HG02759 (cell line): Measurements from ENCODE around the gene MOB3B.
"Not testable (repeated sequence)": the region's sequence is repeated elsewhere in the genome, so short reads cannot be mapped to it uniquely, and the experiment has no call there.

Experiments
- ATAC-seq: cut with Tn5 transposase; IDR thresholded peaks from one replicate; pipeline ENCODE4 v1.9.1; 2021; ENCODE audit warnings: mild to moderate bottlenecking, moderate library complexity; ENCODE audit not compliant: unreplicated experiment

Gene MOB3B

DNA sequence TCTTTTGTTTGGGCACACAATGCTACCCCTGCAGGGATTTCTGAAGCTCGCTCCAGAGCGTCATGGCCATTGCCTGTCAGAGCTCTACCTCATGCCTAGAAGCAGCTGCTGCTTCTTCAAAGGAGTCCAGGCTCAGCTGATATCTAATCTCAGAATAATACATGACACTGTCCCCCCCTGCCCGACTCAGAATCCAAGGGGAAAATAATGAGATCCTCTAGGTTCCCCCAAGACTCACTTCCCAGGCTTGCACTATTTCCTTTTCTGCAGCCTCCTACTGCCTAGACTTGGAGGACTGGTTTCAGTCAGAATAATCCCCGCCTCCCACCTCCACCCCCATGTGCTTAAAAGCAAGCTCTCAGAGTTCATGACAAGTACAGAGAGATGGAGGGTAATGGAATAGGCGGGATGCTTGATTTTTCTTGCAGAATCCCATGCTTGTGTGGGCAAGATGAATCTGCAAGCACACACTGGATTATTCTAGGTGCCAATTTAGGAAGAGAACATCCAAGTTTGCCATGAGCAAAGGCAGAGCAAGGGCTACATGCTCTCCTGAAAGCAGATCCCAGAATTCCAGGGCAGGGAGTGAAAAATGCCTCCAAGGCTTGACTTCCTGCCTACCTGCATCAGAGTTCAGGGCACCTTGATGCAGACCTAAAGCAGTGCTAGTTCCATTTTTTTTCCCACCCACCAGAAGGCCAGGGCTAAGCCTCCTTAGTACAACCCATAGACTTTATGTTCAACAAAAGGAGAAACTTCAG lies 102.9 kb downstream of the MOB3B start:
- no peak for ATAC-seq

DNA sequence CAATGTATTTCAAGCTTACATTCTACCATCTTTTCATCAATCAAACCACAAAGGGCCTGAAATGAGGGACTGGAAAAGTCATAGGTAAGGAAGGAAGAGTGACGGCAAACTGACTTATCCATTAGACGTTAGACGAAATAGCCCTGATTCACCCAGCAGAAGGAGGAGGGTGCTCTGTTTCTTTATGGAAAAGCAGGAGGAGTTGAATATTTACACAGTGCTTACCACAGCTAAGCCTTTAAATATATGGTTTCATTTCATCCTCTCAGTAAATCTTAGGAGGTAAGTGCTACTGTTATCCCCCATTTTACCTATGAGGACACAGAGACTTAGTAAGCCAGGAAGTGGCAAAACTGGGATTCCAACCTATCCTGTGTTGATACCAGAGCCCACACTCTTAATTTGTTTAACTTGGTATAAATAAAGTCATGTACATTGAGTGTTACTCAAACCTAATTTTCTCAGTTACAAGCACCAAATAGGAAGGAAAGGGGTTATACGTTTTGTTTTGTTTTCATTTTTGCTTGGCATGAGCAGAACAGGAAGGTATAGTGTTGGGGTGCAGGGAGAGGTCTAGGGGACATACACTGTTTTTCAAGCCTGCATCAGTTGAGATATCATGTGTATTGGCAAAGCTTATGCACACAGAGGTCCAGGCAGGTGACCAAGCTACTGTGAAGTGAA lies 103.6 kb downstream of the MOB3B start:
- no peak for ATAC-seq

DNA sequence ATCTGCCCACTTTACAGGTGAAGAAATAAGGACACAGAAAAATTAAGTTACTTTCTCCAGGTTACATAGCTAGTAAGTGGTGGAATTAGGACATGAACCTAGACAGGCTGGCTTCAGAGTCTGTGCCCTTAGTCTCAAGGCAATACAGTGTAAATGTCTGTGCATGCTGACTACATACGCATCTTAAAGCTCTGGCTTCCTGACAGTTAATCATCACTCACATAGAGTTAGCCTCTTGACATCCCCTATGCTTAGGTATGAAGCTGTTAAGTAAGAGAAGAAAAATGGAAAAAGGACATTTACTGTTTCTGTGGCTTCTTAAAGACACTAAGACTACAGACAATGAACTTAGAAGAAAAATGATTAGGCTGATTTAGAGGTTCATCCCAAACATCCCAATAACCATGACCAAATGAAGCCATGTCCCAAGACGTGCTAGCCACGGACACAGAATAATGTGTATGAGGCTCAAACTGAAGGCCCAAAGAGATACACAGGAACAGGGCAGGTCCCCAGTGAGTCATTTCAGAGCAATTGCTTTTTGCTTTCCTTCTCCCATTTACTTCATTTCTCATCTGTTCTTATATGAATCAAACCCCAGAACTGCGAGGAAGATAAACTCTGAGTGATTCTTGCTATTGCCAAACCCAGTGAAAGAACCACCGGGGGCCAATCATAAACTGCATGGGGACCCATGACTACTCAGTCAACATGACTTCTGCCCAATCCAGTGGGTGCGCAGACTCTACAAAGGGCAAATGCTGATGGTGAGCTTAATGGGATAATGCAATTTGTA lies 105.5 kb downstream of the MOB3B start:
- no peak for ATAC-seq

DNA sequence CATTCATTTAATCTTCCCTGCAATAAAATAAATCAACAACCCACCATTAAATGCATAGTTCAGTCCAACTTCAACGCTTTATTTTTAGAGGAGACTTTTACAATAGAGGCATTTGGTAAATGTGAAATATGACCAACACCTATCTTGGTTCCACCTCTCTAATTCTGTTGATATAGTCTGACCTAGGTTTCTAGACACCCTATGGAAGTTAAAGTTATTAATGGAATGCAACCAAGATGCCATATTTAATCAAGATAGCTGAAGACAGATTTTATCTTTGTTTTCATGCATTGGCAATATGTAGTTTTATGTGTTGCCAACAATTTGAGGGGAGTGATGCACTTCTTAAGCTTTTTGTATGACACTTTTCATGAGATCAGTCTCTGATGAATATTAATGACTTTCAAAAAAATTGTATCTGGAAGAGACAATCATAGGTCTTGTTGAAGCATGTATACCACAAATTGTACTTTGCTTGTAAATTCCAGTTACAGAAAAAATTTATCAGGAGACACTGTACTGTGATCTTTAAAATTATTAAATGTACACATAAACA lies 107.3 kb downstream of the MOB3B start:
- ATAC-seq, result no peak

DNA sequence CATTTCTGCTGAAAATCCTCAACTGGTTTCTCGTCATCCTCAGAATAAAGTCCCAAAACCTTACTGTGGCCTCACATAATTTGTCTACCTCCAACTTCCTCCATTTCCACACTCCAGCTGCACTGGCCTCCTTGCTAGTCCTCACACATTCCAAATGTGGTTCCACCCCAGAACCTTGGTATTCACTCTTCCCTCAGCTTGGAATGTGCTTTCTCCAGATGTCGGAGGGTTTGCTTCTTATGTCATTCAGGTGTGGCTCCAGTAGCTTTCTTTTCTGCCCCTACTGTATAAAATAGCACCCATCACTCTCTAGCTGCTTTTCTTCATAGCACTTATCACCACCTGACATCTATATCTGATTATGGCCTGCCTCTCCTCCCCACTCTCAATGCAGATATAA lies 108.0 kb downstream of the MOB3B start:
- no peak for ATAC-seq

DNA sequence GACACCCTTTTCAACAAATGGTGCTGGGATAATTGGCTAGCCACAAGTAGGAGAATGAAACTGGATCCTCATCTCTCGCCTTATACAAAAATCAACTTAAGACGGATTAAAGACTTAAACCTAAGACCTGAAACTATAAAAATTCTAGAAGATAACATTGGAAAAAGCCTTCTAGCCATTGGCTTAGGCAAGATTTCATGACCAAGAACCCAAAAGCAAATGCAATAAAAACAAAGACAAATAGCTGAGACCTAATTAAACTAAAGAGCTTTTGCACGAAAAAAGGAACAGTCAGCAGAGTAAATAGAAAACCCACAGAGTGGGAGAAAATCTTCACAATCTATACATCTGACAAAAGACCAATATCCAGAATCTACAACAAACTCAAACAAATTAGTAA lies 110.1 kb downstream of the MOB3B start:
- not testable (repeated sequence) for ATAC-seq

DNA sequence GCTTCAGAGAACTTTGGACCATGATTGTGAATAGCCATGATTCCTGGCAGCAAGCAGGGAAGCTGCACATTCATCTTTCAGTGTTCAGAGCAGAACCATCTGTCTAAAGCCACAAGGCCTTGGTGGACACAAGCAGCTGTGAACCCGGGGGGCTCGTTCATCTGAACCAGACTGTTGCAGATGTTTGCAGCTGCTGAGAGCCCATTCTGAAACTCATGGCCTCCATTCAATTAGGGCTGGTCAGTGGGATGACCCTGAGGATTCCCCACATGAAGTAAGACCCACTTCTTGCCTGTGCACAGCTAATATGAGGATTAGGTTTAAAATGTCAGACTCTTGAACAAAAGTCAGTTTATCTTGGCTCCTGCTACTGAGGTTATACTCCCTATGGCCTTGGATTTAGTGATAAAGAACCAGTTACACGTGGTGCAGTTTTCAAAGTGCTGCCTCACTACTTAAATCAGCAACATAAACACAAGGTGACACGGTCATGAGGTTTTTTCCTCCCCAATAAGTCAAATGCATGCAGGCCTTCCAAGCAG lies 115.3 kb downstream of the MOB3B start:
- ATAC-seq, result no peak

DNA sequence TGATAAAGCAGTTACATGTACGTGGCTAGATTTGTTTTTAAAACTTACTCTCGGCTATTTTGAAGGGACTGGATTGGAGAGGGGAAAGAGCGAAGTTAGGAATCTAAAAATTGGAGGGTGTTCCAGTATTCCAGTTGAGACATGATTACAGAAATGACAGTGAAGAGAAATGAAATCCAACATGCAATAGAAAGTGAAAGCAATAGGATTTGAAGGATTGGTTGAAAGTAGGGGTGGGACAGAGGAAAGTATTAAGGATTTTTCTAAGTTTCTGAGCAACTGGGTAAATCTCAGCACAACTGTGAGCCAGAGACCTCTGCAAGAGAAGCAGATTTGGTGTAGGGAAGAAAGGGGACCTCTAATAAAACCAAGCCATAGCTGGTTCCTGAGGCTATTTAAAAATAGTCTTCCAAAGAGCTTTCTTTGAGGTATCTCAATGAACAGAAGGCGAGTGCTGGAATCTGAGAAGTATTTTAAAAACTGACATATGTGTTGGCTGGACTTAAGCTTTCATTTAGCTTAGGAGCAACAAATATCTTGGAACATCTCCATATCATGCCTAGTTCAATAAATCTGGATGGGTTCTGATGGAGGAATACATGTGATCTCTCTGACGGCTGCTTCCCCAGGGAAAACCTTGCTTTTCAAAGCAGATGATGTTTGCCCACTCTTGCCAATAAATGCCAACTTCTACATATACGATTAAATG lies 115.9 kb downstream of the MOB3B start:
- ATAC-seq, result no peak

DNA sequence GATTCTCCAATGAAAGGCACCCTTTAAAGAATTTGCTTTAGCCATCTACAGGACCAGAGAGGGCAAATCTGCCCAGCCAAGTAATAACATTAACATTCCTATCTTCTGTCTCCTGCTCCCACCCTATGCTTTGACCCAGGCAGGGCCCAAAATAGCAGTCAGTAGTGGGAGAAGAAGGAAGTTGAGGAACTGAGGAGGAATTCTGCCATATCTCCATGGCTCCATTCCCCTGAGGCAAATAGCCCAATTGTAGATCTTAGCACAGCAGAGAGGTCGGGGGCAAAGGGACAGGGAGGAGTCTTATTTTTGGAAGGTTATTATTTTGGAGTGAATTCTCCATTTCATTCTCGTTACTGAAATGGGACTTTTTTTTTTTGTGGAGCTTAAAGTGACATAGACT lies 116.7 kb downstream of the MOB3B start:
- ATAC-seq, result no peak

DNA sequence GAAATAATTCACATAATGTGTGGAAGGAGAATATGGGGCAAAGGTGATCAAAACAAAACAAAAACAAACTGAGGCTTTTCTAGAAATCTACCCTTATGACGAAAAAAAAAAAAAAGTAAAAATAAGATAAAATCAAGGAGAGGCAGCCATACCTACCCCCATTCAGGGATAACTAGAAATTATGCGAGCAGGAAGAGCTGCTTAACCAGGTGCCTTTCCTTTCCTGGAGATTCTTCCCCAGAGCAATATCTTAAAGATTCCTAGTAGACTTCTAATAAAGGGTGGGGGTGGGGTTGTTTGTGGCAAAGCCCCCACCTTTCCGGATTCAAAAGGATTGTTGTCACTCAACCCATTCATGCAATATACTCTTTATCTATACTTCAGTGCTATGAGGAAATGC lies 117.5 kb downstream of the MOB3B start:
- ATAC-seq, result no peak

DNA sequence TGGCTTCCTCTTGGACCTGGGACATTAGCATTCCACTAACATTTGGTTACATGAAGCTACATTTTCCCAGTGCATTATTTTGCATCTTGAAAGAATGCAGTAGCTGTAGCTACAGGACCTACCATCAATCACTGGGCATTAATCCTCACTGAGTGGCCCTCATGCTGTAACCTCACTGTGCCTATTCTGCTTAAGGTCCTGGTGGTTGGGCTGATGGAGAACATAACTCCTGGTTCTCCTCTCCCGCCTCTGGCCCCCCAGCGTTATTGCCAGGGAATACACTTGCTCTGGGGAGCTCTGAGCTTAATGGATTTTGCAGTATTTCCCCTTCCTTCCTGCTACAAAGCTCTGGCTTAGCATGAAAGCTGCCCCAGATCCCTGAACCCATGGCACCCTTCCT lies 121.1 kb downstream of the MOB3B start:
- no peak for ATAC-seq

DNA sequence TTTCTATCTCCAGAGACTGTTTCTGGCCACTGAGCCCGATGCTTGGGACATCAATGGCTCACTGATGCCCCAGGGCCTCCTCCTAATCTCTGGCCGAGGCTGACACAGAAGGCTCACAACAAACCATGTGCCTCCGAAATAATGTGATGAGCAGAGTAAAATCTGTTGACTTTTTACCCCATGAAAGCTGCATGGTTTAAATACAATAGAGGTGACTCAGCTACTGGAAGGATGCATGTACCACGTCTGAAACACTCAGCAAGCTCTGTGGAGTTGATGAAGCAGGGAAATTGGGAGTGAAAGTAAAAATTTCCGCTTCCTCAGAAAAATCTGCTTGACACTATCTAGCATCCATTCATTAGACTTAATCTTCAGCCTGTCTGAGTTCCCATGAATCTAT lies 121.6 kb downstream of the MOB3B start:
- ATAC-seq, result no peak

DNA sequence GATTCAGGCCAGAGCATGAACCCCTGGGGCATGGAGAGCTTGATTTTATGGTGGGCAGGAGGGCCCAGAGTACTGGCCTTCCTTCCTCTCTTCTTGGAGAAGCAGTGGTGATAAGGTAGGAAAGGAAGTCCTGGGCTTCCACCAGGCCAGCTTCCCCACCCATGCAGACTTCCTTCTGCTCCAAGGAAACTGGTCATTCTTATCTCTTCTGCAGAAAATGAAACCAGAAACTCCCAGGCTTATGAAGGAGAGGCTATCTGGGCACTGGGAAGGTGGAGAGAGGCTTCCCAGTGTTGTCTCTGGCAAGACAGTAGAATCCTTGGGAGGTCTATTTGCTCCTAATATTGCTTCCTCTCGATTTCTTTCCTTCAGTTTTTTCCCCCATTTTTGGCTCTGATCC lies 122.1 kb downstream of the MOB3B start:
- no peak for ATAC-seq

DNA sequence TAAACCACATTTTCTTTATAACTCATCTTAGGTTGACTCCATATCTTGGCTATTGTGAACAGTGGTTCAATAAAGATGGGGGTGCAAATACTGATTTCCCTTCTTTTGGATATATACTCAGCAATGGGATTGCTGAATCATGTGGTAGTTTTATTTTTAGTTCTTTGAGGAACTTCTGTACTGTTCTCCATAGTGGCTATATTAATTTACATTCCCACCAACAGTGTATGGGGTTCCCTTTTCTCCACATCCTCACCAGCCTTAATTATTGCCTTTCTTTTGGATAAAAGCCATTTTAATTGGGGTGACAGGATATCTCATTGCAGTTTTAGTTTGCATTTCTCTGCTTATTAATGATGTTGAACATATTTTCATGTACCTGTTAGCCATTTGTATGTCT lies 125.0 kb downstream of the MOB3B start:
- no peak for ATAC-seq

DNA sequence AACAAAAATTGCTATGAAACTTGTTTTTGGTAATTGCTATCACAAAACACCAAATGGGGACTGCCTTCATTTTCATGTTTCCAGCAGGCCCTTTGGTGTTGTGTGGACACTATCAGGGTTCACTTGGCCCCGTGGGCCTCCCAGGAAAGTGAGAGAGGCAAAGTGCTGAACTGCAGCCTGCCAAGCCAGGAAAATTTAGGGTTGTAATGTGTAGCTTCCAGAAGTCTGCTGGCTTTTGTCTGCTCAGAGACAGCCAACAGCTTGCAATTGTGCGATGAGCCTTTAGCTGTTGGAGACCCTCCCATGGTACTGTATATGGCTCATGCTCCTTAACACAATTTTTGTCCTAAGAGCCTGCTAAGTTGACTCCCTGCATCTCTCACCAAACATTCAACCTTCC lies 127.0 kb downstream of the MOB3B start:
- no peak for ATAC-seq

DNA sequence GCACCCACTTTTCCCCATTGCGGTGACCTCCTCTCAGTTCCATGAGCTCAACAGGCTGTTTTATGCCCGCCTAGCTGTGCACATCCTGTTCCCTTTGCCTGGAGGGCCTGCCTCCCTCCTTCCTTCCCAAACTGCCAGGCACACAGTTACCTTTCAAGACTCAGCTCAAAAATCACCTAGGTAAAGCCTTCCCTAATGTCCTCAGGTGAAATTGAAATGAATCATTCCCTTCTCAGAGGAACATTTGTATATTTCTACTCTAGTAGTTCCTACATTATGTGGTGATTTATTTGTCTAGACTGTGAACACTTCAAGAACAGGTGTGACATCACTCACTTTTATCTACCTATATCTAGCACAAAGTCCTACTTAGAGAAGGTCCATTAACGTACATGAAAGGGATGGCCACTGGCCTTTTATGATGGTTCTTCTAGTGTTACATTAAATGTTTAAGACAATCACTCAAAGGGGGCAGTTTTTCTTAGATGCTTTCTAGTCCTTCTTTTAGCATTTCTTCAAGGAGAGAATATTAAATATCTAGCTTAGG lies 129.2 kb downstream of the MOB3B start:
- no peak for ATAC-seq

DNA sequence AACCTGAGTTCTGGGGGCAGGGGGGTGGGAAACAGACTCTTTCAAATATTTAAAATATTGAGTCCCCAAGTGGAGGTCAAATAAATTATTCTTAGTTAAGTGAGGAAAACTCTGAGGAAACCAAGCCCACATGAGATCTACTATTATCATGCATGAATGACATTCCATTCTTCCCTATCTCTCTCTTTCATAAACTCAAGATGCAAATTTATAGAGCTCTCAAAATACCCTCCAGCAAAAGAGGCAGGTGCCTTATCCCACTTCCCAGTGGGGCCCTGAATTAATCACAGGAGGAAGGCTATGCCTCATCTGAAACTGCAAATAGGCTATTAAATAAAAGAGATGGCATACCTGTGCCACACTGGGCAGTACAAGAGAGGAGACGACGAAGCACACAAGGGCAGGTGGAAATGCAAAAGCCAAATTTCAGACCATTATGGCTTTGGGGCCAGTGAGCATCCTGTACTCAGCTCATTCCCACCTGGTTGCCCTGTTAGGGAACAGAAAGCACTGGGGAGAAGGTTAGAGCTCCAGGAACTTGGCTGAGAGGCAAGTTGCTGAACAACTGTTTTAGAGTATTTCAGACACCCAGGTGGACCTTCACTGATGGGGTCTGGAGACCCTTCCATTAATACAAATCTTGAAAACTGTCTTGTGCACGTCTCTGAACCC lies 130.5 kb downstream of the MOB3B start:
- no peak for ATAC-seq

DNA sequence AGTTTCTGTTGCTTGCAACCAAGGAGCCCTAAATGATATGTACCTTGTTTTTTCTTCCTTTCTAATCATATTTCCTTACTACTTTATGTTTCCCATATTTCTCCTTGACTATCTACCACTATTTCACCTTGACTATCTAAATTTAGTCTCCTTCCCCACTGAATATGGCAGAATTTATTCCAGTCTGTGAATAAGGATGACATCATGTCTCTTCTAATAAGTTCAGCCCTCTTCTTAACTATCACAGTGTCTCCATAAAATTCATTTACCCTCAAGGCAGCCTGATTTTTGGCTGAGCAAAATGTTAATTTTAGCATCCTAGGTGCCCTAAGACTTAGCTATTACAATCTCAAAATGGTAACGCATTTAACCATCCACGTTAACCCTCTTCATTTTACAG lies 133.1 kb downstream of the MOB3B start:
- no peak for ATAC-seq

DNA sequence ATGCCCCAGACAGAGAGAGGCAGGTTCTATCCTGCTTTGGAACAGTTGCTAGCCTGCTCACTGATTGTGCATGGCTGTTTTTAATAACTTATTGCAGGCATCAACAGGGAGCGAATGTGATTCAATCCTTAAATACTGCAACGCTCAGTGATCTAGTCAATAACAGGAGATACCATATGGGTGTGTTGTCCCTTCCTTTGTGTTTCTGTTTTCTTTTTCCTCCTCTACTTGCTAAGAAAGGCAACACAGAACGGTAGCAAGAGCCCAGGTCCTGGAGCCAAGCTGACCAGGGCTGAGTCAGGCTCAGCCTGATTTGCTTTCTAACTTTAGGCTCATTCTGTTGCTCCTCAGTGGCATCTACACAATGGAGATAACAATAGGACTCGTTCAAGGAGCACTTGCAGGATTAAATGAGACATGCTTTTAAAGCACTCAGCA lies 134.1 kb downstream of the MOB3B start:
- no peak for ATAC-seq

DNA sequence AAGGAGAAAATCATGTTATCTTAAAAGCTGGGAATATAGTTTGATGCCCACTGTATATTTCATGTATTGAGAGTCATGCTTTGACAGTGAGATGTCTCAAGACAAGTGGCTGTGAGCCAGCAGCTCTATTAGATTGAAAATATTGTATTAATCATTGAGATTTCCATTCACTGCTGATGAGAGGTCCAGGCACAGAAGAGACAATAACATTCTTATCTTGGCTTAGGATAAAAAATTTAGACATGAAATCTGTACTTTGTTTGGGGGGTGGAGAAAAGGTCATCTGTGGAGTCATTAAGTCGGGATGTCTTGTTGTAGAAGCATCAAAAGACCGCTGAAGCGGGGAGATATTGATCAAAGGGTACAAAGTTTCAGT lies 134.8 kb downstream of the MOB3B start:
- no peak for ATAC-seq
